Fibroblast of skin of left biceps (primary cell): Measurements from ENCODE around the gene GPR155.
"Not testable (repeated sequence)": the region's sequence is repeated elsewhere in the genome, so short reads cannot be mapped to it uniquely, and the experiment has no call there.

Experiments used
- DNase-seq, 2 experiments: peaks; one replicate each; pipeline ENCODE4 v3.0.0-alpha.2; 2013; ENCODE audit warnings: low read depth in 2 of 2

Gene GPR155

DNA sequence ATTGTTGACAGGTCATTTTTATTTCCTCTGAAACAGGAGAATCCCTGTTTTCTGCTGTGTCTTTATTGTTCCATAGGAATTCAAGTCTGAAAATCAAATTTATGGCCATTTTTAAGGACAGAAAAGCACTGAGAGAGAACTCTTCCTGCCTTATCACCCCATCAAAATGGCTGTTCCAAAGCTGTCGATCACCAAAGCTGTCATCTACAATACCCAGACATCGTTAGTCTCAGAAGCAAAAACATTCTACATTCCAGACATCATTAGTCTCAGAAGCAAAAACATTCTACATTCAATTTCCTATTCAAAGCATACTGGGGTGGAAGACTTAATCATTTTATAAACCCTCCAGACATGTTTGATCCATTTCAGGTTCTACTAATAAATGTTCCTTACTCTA, 46.9 kb downstream of the GPR155 start:
- DNase-seq, result no peak

DNA sequence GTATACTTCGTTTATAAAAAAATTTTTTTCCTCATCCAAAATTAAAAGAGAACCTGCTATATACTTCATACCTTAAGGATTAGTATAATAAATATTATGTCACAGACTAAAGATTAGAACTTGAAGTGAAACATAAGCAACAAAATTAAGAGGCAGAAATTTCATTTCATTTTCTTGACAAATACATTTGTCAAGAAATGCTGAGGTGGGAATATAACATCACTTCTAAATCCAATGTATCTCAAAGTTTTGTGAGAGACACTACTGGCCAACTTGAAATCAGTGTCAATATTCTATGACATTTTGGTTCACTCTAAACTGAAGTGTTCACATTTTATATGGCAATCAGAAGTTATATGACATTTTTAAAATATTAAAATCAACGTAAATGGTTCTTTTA, 47.5 kb downstream of the GPR155 start:
- no peak for DNase-seq

DNA sequence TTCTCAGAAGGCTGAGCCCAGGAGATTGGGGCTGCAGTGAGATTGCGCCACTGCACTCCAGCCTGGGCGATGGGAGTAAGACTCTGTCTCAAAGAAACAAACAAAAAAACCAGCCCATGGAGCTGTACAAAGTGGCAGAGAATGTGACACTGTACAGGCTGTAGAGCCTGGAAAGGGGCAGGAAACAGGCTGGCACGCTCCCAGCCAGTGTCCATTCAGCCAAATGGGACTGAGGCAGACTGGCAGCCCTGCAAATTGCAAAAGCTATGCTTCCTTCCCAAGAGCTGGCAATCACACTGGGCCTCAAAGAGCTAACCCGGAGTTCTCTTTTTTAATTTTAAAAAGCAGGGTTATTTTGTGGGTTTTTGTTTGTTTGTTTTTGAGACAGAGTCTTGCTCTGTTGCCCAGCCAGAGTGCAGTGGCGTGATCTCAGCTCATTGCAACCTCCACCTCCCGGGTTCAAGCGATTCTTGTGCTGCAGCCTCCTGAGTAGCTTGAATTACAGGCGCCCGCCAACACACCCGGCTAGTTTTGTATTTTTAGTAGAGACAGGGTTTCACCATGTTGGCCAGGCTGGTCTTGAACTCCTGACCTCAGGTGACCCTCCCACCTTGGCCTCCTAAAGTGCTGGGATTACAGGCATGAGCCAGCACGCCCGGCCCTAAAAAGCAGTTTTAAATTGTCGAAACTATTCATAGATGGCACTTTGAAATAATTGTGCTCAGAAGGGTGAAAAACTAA, 48.5 kb downstream of the GPR155 start:
- DNase-seq, result no peak

DNA sequence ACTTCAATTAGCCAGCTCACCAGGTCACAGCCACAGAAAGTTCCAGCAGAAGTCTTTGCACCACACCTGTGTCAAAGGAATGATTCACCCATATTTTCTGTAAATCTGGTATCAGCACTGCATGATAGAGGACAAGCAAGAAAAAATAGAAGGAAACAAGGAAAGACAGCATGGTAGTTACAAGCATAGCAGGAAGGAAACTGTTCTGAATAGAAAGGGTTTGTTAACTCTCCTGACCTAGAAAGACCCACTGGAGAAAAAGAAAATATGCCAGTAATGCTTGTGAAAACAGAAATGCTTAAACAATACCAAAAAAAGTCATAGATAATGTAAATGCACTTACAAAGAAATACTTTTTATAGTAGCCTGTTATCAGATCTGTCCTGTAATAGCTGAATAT, 50.5 kb downstream of the GPR155 start:
- no peak for DNase-seq

DNA sequence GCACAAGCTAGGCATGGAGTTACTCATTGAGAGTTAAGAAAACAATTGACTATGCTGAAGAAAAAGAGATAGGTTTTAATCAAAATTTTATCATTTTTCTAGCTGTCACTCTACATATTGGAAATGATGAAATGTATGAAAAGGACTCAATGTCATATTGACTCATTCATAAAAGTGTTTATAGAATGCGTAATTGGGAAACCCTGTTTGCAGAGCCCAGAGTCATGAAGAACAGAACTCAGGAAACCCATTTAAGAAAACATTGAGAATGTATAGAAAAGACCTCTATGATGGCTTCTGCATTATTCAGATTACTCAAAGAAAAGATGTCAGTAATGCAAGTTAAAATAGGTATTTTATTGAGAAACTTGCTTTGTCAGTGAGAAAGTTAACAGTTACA, 54.9 kb downstream of the GPR155 start:
- no peak for DNase-seq

DNA sequence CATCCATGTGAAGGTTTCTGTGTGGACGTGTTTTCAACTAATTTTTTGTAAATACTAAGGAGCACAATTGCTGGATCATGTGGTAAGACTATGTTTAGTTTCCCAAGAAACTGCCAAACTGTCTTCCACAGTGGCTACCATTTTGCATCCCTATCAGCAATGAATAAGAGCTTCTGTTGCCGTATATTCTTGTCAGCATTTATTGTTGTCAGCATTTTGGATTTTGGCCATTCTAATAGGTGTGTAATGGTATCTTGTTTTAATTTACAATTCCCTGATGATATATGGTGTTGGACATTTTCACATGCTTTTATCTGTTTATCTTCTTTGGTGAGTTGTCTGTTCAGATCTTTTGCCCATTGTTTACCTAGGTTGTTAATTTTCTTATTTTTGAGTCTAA, 56.8 kb downstream of the GPR155 start:
- DNase-seq, result no peak

DNA sequence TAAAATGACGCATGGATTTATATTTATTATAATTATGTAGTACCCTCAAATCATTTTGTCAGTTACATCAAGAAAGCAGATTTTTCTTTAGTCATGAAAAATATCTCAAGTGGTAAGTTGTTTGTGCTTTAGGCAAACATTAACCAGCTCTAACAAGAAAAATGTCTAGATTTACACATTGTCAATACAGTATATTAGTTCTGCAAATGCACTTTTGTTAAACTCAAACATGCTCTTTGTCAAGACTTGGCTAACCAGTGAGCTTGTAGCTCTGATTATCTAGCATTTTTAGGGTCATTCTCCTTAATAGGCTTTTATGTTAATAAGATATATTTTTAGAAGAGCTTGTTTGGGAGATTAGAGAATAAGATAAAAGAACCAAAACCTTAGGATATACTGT, 58.6 kb downstream of the GPR155 start:
- no peak for DNase-seq

DNA sequence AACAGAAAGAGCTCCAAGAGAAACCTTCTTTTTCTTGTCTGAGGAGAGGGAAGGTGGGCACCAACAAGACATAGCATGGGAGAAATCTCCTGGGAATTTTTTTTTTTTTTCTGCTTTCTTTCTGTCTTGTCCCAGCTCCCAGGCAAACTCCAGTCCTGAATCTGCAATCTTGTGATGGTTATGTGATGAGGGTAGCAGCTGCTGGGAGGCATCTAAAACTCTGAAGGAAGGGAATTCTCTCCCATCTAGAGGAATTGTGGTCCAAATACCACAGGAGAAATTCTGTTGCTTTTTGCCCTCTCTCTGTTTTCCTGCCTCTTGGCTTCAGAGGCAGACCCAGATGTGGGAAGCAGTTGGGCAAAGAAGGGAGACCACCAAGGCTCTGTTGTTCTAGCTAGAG, 74.6 kb downstream of the GPR155 start:
- DNase-seq, result no peak

DNA sequence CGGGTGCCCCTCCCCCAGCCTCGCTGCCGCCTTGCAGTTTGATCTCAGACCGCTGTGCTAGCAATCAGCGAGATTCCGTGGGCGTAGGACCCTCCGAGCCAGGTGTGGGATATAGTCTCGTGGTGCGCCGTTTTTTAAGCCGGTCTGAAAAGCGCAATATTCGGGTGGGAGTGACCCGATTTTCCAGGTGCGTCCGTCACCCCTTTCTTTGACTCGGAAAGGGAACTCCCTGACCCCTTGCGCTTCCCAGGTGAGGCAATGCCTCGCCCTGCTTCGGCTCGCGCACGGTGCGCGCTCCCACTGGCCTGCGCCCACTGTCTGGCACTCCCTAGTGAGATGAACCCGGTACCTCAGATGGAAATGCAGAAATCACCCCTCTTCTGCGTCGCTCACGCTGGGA, 76.8 kb downstream of the GPR155 start:
- DNase-seq, result not testable (repeated sequence)

DNA sequence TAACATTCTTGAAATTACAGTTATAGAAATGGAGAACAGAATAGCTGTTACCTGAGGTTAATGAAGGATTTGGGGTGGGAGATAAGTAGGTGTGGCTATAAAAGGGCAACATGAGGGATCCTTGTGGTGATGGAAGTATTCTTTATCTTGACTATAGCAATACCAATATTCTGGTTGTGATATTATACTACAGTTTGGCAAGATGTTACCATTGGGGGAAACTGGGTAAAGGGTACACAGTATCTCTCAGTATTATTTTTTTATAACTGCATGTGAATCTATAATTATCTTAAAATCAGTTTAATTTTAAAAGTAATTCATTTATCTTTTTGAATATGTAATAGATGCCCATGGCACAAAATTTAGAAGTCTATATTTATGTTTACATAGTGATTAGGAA, 83.2 kb downstream of the GPR155 start:
- DNase-seq, result no peak

DNA sequence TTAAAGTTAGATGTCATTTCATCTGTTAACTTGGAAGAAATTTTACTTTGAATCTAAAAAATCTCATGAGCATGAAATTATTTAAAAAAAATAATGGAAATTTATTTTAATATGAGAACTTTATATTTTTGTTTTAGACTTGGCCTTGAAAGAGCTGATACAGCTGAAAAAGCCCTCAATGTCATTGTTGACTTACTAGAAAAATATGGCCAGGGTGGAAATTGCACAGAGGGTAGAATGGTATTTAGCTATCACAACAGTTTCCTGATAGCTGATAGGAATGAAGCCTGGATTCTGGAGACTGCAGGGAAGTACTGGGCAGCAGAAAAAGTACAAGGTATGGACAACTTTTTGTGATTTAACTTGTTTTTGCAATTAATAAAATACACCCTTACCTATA, 86.0 kb downstream of the GPR155 start:
- no peak for DNase-seq

DNA sequence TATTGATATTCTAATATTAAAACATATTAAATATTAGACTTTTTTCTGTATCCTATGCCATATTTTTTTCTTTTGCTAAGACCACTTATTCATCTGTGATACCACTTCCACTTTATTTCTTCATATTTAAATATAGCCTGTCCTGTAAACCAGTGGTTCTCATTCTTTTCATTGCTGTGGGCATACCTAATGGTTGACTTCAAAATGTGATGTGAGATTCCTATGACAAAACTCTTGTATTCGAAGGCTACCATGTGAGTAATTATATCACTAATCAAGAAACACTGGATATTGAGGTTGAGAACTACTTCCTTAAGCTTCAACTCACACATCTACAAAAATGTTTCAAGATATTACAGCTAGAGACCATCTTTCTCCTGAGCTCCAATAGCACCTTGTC, 87.7 kb downstream of the GPR155 start:
- no peak for DNase-seq

DNA sequence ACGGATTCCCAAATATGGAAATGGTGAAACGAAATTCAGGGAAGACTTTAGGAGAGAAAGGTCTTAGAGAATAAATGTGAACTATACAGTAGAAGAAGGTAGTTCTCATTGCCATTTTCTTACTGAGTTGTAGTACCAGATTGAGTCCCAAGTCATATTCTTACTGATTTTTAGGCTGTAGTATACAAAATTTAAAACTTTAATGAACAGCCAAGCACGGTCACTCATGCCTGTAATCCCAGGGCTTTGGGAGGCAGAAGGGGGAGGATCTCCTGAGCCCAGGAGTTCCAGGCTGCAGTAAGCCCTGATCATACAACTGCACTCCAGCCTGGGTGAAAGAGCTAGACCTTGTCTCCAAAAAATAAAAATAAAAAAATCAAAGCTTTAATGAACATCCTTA, 89.1 kb downstream of the GPR155 start:
- no peak for DNase-seq

DNA sequence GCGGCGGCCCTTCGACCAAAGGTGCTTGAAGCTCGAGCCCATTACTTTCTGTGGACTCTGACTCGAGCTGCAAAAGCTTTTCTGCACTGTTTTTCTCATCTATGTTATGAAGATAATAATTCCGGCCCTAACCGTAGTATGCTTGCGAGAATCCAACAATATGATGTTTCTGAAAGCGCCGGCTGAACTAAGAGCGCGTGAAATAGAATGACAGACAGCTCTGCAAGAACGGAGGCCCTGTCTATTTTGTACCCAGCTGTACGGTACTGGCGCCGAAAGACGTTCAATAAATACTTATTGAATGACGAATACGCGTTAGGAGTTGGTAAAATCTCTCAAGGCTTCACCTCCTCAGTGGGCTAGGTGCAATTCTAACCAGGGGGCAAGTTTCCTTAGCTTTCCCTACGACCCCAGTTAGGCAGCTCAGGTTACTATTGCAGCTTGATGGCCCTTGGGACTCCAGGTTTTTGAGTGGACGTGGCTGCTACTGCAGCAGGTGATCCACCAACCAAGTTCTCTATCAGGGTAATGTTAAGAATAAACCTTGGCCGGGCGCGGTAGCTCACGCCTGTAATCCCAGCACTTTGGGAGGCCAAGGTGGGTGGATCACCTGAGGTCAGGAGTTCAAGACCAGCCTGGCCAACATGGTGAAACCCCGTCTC, 90.7 kb downstream of the GPR155 start:
- DNase-seq, result no peak

DNA sequence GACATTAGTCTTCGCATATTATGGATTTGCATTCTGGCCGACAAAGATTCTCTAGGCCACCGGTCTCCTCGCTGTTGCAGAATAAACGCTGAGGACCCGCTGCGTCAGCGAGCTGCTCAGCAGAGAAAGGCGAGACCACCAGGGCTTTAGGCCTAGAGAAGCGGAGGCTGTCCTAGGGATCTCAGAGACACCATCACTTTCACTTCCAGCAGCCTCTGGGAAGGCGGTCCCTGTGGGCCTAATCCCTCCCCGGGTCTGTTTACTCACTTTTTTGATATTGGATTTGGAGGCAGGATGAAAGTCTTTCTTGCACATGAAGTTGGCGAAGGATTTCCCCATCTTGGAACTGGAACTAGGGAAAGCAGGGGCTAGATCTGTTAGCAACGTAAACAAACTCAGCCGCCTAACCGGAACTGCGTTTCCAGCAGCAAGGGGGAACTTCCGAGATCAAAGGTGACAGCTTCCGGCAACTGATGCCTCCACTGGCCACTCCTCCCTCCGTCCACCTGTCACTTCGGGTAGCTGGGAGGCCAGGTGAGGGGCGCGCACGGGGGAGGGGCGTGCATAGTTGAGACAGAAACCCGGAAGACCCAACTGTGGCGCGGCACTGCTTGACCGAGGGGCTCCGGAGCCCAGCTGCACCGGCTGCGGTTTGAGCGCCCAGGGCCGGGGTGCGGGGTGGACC, 91.4 kb downstream of the GPR155 start, which contains the start of gene SCRN3:
Gene SCRN3, plus strand, starts transcription at position 447 of the 685 bp plus-strand sequence. CDS start 2,554 bp downstream, outside the sequence.
- DNase-seq, result peak; percentile 23 to 28

DNA sequence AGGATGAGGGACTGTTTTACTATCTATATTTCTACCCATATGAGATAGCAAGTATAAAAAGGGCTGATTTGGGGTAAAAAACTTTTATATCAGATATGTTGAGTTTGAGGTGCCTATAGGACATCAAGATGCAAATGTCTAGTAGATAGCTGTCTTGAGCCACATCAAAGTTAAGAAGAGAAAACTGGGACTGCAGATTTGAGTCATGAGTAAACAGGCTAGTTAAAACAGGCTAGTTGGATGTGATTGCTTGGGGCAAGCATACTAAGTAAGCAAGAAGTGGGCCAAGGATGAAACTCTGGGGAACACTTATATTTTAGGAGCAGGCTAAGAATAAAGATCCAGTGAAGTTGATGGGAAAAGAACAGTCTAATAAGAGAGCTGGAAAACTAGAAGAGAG, 94.1 kb downstream of the GPR155 start:
- no peak for DNase-seq

DNA sequence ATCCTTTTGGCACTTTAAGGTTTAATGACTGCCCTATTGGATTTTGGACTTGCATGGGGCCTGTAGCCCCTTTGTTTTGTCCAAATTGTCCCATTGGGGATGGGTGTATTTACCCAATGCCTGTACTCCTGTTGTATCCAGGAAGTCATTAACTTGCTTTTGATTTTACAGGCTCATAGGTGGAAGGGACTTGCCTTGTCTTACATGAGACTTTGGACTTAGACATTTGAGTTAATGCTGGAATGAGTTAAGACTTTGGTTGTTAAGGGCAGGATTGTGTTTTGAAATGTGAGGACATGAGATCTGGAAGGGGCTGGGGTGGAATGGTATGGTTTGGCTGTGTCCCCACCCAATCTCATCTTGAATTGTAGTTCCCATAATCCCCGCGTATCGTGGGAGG, 96.5 kb downstream of the GPR155 start:
- DNase-seq, result not testable (repeated sequence)

DNA sequence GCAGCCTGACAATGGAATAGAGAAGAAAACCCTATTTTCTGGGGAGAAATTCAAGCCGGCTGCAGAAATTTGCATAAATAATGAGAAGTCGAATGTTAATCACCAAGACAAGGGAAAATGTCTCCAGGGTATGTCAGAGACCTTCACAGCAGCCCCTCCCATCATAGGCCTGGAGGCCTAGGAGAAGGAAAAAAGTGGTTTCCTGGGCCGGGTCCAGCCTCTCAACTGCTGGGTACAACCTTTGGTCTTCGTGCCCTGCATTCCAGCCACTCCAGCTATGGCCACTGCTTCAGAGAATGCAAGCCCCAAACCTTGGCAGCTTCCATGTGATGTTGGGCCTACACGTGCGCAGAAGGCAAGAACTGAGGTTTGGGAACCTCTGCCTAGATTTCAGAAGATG, 97.3 kb downstream of the GPR155 start:
- DNase-seq, result no peak

DNA sequence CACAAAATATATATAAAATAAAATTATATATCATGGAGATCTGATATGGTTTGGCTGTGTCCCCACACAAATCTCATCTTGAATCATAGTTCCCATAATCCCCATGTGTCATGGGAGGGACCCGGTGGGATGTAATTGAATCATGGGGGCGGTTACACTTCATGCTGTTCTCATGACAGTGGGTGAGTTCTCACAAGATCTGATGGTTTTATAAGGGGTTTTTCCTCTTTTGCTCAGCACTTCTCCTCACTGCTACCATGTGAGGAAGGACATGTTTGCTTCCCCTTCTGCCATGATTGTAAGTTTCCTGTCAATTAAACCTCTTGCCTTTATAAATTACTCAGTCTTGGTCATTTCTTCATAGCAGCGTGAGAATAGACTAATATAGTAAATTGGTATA, 98.1 kb downstream of the GPR155 start:
- not testable (repeated sequence) for DNase-seq

DNA sequence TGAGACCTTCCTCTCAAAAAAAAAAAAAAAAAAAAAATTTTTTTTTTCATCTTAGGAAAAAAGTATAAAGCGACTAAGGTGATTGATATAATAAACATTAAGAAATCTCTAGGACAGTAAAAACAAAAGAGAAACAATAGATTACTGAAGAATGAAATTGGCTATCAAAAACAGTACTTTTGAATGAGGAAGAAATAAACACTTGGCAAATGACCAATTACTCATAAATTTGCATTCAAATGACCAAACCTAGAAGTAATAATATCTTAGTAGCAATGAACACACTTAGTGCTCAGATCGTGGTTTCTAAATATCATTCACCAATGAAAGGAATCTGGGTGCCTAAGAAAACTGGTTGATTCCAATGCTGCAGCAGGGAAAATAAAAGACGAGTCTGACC, 101.6 kb downstream of the GPR155 start:
- no peak for DNase-seq

DNA sequence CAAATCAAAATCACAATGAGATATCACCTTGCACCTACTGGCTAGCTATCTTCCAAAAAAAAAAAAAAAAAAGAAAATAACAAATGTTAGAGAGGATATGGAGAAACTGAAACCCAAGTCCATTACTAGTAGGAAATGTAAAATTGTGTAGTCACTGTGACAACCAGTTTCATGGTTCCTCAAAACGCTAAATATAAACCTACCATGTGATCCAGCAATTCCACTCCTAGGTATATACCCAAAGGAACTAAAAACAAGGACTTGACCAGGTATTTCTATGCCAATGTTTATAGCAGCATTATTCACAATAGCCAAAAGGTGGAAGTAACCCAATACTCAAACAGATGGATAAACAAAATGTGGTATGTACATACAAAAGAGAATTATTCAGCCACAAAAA, 103.0 kb downstream of the GPR155 start:
- no peak for DNase-seq
